SK-N-SH (cell line): ENCODE measurements around the gene NECTIN1. TPM values are rescaled to one million over a fixed set of nuclear protein-coding genes. Genes with fewer than 3 reads are reported as not detected.

Experiments used
- CTCF ChIA-PET: fragments of 300-600, 350-600 bp; formaldehyde crosslinking; extraction: SDS; loops from one replicate; lab custom pipeline; 2021; lab: Yijun Ruan, JAX
- POLR2A ChIA-PET: fragments of 350-600 bp; sonication (Branson Sonifier 250); formaldehyde crosslinking; extraction: SDS; loops from one replicate; lab custom pipeline; 2020; ENCODE audit warnings: antibody characterized with exemption, inconsistent platforms; lab: Yijun Ruan, JAX
- DNase-seq: peaks from one replicate; pipeline ENCODE4 v3.0.0; 2012
- H2AFZ ChIP-seq: fragments of 200-600 bp; sonication (generic); 2 replicates; pipeline ENCODE4 v1.8.1; 2016; ENCODE audit warnings: antibody characterized with exemption, mild to moderate bottlenecking, low read depth
- H3F3A ChIP-seq: fragments of 200-600 bp; sonication (generic); replicated peaks from 2 replicates; pipeline ENCODE3; 2016; ENCODE audit warnings: antibody characterized with exemption, mild to moderate bottlenecking; ENCODE audit not compliant: insufficient read depth
- H3K27ac ChIP-seq, 2 experiments: fragments of 200-500 bp in 1 of 2; fragments of 200-600 bp in 1 of 2; sonication (Bioruptor generic) in 1 of 2; sonication (generic), shearing (Covaris generic) in 1 of 2; 2 replicates each; pipeline versions ENCODE4 v1.5.1 to v1.6.1; 2014 to 2016; ENCODE audit warnings: low read depth in 2 of 2, inconsistent platforms in 1 of 2, low read length in 1 of 2, mild to moderate bottlenecking in 1 of 2, mixed read lengths in 1 of 2
- H3K27me3 ChIP-seq: fragments of 200-600 bp; sonication (generic), shearing (Covaris generic); 2 replicates; pipeline ENCODE4 v1.6.1; 2016; ENCODE audit warnings: mixed run types; ENCODE audit not compliant: insufficient read depth
- H3K36me3 ChIP-seq, 2 experiments: fragments of 200-500 bp in 1 of 2; fragments of 200-600 bp in 1 of 2; sonication (Bioruptor generic) in 1 of 2; sonication (generic) in 1 of 2; replicated peaks in 1 of 2; 2 replicates each; pipeline versions ENCODE3 to v1.5.1; 2014 to 2016; ENCODE audit warnings: low read length in 1 of 2, mild to moderate bottlenecking in 1 of 2; ENCODE audit not compliant: insufficient read depth in 2 of 2, control insufficient read depth in 1 of 2
- H3K4me1 ChIP-seq, 2 experiments: fragments of 200-500 bp in 1 of 2; fragments of 200-600 bp in 1 of 2; sonication (Bioruptor generic) in 1 of 2; sonication (generic), shearing (Covaris generic) in 1 of 2; 2 replicates each; pipeline versions ENCODE4 v1.5.1 to v1.6.1; 2014 to 2016; ENCODE audit warnings: low read depth in 1 of 2, low read length in 1 of 2, mixed run types in 1 of 2; ENCODE audit not compliant: insufficient read depth in 2 of 2, control insufficient read depth in 1 of 2
- H3K4me2 ChIP-seq: fragments of 200-600 bp; sonication (generic), shearing (Covaris generic); 2 replicates; pipeline ENCODE4 v1.6.1; 2017; ENCODE audit warnings: mixed run types
- H3K4me3 ChIP-seq, 2 experiments: fragments of 200-500 bp in 1 of 2; fragments of 200-600 bp in 1 of 2; sonication (Bioruptor generic) in 1 of 2; sonication (generic), shearing (Covaris generic) in 1 of 2; 2 replicates each; pipeline versions ENCODE4 v1.5.1 to v1.8.1; 2014 to 2016; ENCODE audit warnings: low read depth in 2 of 2, inconsistent platforms in 1 of 2, low read length in 1 of 2, mild to moderate bottlenecking in 1 of 2, mixed read lengths in 1 of 2, moderate library complexity in 1 of 2
- H3K79me2 ChIP-seq: fragments of 200-600 bp; sonication (generic); 2 replicates; pipeline ENCODE4 v1.8.1; 2017; ENCODE audit warnings: mild to moderate bottlenecking; ENCODE audit not compliant: insufficient read depth
- H3K9ac ChIP-seq: fragments of 200-600 bp; sonication (generic); 2 replicates; pipeline ENCODE4 v1.6.1; 2017; ENCODE audit warnings: mixed run types
- H3K9me2 ChIP-seq: fragments of 200-600 bp; sonication (generic); 2 replicates; pipeline ENCODE4 v1.6.1; 2017; ENCODE audit warnings: mixed run types
- H3K9me3 ChIP-seq: fragments of 200-600 bp; sonication (generic); 2 replicates; pipeline ENCODE4 v1.6.1; 2017; ENCODE audit warnings: mixed run types, mild to moderate bottlenecking, moderate library complexity
- H4K20me1 ChIP-seq: fragments of 200-600 bp; sonication (generic); 2 replicates; pipeline ENCODE4 v1.6.1; 2017; ENCODE audit warnings: mild to moderate bottlenecking, mixed run types; ENCODE audit not compliant: insufficient read depth
- CHD2 ChIP-seq: fragments of 150-350 bp; IDR thresholded peaks from 2 replicates; pipeline ENCODE4 v1.6.1; 2018; ENCODE audit warnings: low read length; ENCODE audit not compliant: partially characterized antibody
- ELF1 ChIP-seq: IDR thresholded peaks from 2 replicates; pipeline ENCODE4 v1.4.0; 2012
- EP300 ChIP-seq, 2 experiments: IDR thresholded peaks; 2 replicates each; pipeline versions ENCODE4 v1.4.0 to v1.6.1; 2012; ENCODE audit warnings: borderline replicate concordance in 1 of 2, low read depth in 1 of 2, low read length in 1 of 2
- FOXJ3 ChIP-seq: sonication (generic); formaldehyde crosslinking; IDR thresholded peaks from 2 replicates; pipeline ENCODE4 v1.5.1; 2020; ENCODE audit warnings: mild to moderate bottlenecking, missing genetic modification reagents
- FOXM1 ChIP-seq: IDR thresholded peaks from 2 replicates; pipeline ENCODE4 v1.4.0; 2012; ENCODE audit warnings: low read depth, mild to moderate bottlenecking
- GABPA ChIP-seq: IDR thresholded peaks from 2 replicates; pipeline ENCODE4 v1.4.0; 2012; ENCODE audit warnings: low read depth, mild to moderate bottlenecking
- GATA2 ChIP-seq: sonication (generic); formaldehyde crosslinking; IDR thresholded peaks from 2 replicates; pipeline ENCODE4 v1.5.0; 2020; ENCODE audit warnings: mild to moderate bottlenecking, missing genetic modification reagents
- IRF3 ChIP-seq: fragments of 150-350 bp; IDR thresholded peaks from 2 replicates; pipeline ENCODE4 v1.6.1; 2016; ENCODE audit warnings: mild to moderate bottlenecking, low read depth, low read length
- MAX ChIP-seq: IDR thresholded peaks from 2 replicates; pipeline ENCODE4 v1.4.0; 2012; ENCODE audit warnings: low read depth
- MEF2A ChIP-seq: IDR thresholded peaks from 2 replicates; pipeline ENCODE4 v1.4.0; 2012; ENCODE audit warnings: low read depth, borderline replicate concordance
- MXI1 ChIP-seq: IDR thresholded peaks from 2 replicates; pipeline ENCODE4 v1.6.1; 2012; ENCODE audit warnings: mild to moderate bottlenecking, low read depth, low read length, improper control_type of control experiment
- NFIC ChIP-seq: IDR thresholded peaks from 2 replicates; pipeline ENCODE4 v1.4.0; 2012; ENCODE audit warnings: borderline replicate concordance
- NRF1 ChIP-seq: IDR thresholded peaks from 2 replicates; pipeline ENCODE4 v1.6.1; 2012; ENCODE audit warnings: low read depth, mild to moderate bottlenecking, low read length
- PBX3 ChIP-seq: IDR thresholded peaks from 2 replicates; pipeline ENCODE4; 2012
- RAD21 ChIP-seq: IDR thresholded peaks from 2 replicates; pipeline ENCODE4 v1.6.1; 2012; ENCODE audit warnings: mild to moderate bottlenecking, low read length
- RCOR1 ChIP-seq: fragments of 150-350 bp; IDR thresholded peaks from 2 replicates; pipeline ENCODE4 v1.6.1; 2017; ENCODE audit warnings: antibody characterized with exemption, low read length
- REST ChIP-seq: IDR thresholded peaks from 2 replicates; pipeline ENCODE4 v1.6.1; 2012; ENCODE audit warnings: mild to moderate bottlenecking, low read depth, low read length, moderate library complexity
- RFX5 ChIP-seq: IDR thresholded peaks from 2 replicates; pipeline ENCODE4 v1.6.1; 2012; ENCODE audit warnings: mild to moderate bottlenecking, improper control_type of control experiment, low read length
- SMC3 ChIP-seq: IDR thresholded peaks from 2 replicates; pipeline ENCODE4 v1.6.1; 2012; ENCODE audit warnings: low read depth, low read length, improper control_type of control experiment
- TAF1 ChIP-seq: IDR thresholded peaks from 2 replicates; pipeline ENCODE4 v1.6.1; 2012; ENCODE audit warnings: low read depth, mild to moderate bottlenecking, low read length, moderate library complexity, borderline replicate concordance
- TCF12 ChIP-seq: IDR thresholded peaks from 2 replicates; pipeline ENCODE4 v1.4.0; 2012
- USF2 ChIP-seq: fragments of 150-350 bp; IDR thresholded peaks from 2 replicates; pipeline ENCODE4 v1.6.1; 2017; ENCODE audit warnings: antibody characterized with exemption, low read length, low read depth, borderline replicate concordance
- YY1 ChIP-seq: IDR thresholded peaks from 2 replicates; pipeline ENCODE4 v1.4.0; 2012; ENCODE audit warnings: low read depth, mild to moderate bottlenecking
- WGBS: methylation state at CpG from one replicate; pipeline ENCODE4 v1.1.6; 2017; ENCODE audit warnings: low lambda C conversion rate; 5-methylcytosine and 5-hydroxymethylcytosine counted together
- polyA plus RNA-seq, 3 experiments: library from polyadenylated mRNA; depleted of rRNA; stranded (reverse); fragments of >200 nt; gene quantifications; 2 replicates each; pipeline ENCODE4 v1.2.3, GENCODE V29; 2012

The NECTIN1 gene
- polyA plus RNA-seq, 1 of the 3 experiments (the other 2 are of a cell fraction), result 9.1 TPM

GRCh38 chr11:119619665-119620064 lies 109.3 kb downstream of the NECTIN1 start (continued):
- TF ChIP-seq YY1 (no peak), SMC3 (no peak), ELF1 (no peak), REST (no peak), NFIC (no peak), NRF1 (no peak), MXI1 (no peak), EP300 (IDR thresholded peaks at IDR 0.05; ENCODE audit: borderline replicate concordance in 1 of 2, low read depth in 1 of 2, low read length in 1 of 2) (no peak), CHD2 (no peak), TCF12 (no peak)

GRCh38 chr11:119618208-119618909 lies 110.6 kb downstream of the NECTIN1 start:
- peaks cover 0 to 15% of the 10 kb centered on the region in 2 experiments; a peak in 2 of 4 replicates for H3K4me1 ChIP-seq
- no peak overlapping the region for H3K9ac ChIP-seq
- CTCF ChIA-PET, result interaction anchor here (1.4 kb wide), 1 partner anchor 84 kb away, joined by 4 read pairs; no protein-coding TSS in a partner anchor
- no peak for TF ChIP-seq RFX5
- TF ChIP-seq CHD2, result no peak
- no peak for TF ChIP-seq YY1
- TF ChIP-seq ELF1, result no peak
- TF ChIP-seq GATA2 (CRISPR knock-in tag), result no peak
- TF ChIP-seq IRF3, result no peak
- TF ChIP-seq GABPA, result no peak
- TF ChIP-seq SMC3, result no peak
- no peak for TF ChIP-seq USF2
- TF ChIP-seq FOXM1, result no peak
- TF ChIP-seq RCOR1, result no peak
- TF ChIP-seq MAX, result no peak
- no peak for TF ChIP-seq MEF2A
- TF ChIP-seq MXI1, result no peak
- no peak for TF ChIP-seq PBX3
- no peak for TF ChIP-seq TAF1
- no peak for TF ChIP-seq RAD21
- TF ChIP-seq FOXJ3, result no peak
- POLR2A ChIA-PET, result no interaction called here
- no peaks in the 10 kb centered on the region for H3K9me2 ChIP-seq
- H3K27me3 ChIP-seq, result no peaks in the 10 kb centered on the region
- H3K27ac ChIP-seq, result no peak overlapping the region
- H3K36me3 ChIP-seq, result no peaks in the 10 kb centered on the region
- no peaks in the 10 kb centered on the region for H3K9me3 ChIP-seq
- H2AFZ ChIP-seq, result no peak overlapping the region
- no peaks in the 10 kb centered on the region for H4K20me1 ChIP-seq
- no peaks in the 10 kb centered on the region for H3K79me2 ChIP-seq
- no peak overlapping the region for H3K4me3 ChIP-seq
- 73% methylated on average over 8 of the region's 8 CpGs for WGBS
- no peak overlapping the region for H3K4me2 ChIP-seq
- peaks cover 10% of the 10 kb centered on the region for H3F3A ChIP-seq
- DNase-seq, result no peak
